ENCODE data around the gene FLAD1. TPM values are rescaled to one million over a fixed set of nuclear protein-coding genes. Genes with fewer than 3 reads are reported as not detected.

FLAD1 gene
- 10 to 100 TPM; 25.9 to 30.8 TPM for total RNA-seq
- long read RNA-seq, transcript FLAD1-203 (8 exons, 1,730 nt): major isoform, 17 of 30 reads
- long read RNA-seq, partial matches to known transcripts: 2 of 30 reads
- long read RNA-seq, other reads (novel, unspliced or antisense): 10 of 30 reads

DNA sequence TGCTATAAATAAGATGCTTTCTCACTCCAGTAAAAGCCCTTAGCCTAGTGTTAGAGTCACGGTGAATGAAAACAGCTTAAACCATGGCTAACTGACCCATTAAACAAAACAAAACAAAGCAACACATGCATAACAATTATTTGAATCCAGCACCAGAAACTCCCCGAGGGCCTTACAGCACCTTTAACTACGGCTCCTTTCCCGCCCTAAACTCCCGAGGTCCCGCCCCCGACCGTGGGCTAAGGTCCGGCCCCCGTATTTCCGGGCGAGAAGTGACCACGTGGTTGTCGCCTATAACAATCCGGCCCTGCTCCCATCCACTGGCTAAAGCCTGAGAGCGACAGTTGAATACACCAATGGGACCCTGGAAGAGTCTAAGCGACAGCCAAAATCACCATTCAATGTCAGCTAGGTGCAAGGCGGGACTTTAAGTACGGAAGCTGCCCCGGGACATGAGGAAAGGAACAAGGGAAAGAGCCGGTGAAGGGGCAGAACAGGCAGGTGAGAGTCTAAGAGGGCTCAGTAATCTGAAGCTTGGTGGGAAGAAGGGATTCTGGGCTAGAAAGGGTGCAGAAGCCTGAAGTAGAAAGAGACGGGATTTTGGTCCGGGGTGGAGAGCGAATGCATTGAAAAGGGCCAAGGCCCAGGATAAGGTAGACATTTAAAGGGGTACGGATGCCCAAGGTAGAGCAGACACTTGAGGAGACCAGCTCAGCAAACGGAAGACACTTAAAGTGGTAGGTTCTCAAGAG is at the start of gene FLAD1:
Gene FLAD1, plus strand, starts transcription at position 448 of the 752 bp plus-strand sequence. CDS start 351 bp downstream, outside the sequence.
- intact Hi-C loops (cut with DNase I): no loop called here
- ATAC-seq (peak; percentile 100), DNase-seq (peak; percentile 96)

DNA sequence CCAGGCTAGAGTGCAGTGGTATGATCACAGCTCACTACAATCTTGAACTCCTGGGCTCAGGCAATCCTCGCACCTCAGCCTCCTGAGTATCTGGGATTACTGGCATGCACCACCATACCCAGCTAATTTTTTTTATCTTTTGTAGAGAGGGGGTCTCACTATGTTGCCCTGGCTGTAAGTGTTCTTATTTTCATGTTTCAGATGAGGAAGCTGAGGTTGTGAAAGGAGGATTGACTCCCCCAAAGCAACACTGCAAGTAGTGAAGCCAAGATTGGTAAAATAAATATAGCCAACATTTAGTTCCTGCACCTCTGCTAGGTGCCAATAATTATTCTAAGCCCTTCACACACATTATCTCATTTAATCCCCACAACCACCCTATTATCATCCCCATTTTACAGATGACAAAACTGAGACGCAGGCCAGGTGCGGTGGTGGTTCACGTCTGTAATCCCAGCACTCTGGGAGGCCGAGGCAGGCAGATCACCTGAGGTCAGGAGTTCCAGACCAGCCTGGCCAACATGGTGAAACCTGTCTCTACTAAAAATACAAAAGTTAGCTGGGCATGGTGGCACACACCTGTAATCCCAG is 48.7 kb upstream of the FLAD1 start:
- no peak for ATAC-seq
- DNase-seq: no peak
- intact Hi-C loops (cut with DNase I): no loop called here

DNA sequence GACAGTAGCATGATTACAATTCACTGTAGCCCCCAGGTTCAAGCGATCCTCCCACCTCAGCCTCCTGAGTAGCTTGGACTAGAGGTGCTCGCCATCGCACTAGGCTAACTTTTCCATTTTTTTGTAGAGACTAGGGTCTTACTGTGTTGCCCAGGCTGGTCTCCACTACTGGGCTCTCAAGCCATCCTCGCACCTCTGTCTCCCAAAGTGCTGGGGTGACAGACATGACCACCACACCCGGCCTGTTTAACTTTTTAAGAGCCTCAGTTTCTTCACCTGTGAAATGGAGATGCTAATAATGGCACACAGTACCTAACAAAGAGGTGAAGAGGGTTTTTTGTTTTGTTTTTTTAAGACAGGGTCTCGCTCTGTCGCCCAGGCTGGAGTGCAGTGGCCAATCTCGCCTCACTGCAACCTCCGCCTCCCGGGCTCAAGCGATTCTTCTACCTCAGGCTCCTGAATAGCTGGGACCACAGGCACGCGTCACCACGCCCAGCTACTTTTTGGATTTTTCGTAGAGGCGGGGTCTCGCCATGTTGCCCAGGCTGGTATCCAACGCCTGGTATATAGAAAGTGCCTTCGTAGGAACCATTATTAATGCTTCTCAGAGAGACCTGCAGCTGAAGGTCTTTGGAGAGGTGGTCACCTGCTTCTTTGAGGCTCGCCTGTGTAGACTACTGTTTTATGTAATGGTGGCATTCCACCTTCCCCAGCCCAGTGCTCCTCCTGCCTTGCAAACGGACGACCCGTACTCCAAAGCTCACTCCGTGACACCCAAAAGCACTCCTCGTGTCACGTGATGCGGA is 47.2 kb upstream of the FLAD1 start:
- no peak for DNase-seq
- intact Hi-C loops (cut with DNase I): loop anchor here in 1 of 2 donors (2.0 kb wide), 1 partner anchor 23 kb away; no protein-coding TSS in a partner anchor
- no peak for ATAC-seq

DNA sequence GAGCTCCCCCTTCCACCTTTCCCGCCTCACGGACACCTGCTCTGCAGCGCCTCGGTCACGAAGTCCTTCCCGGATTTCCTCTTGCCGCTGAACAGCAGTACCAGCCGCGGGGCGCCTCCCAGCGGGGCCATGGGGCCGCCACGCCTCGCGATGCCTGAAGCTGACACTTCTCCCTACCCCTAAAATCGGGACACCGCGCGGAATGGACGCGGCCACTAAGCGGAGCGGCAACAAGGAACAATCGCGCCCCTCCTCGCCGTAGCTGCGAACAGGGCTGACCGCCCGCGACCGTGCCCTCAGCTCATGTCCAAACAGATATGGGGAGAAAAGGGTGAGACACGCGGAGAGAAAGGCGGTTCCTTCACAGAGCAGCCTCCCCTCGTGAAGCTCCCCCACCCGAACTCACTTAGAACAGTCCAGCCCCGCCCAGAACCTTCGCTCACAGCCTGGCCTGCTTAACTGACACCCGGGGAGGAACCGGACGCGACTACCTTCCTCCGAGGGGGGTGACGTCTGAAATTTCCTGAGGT is 46.5 kb upstream of the FLAD1 start, which contains the start of gene PMVK:
Gene PMVK, minus strand, starts transcription at position 165 of the 530 bp plus-strand sequence. Its CDS starts 34 bp downstream, at position 131.
- DNase-seq (peak; percentile 96), ATAC-seq (peak; percentile 94 to 97)
- intact Hi-C loops (cut with DNase I): loop anchor here in 1 of 2 donors (2.0 kb wide), 1 partner anchor 24 kb away; no protein-coding TSS in a partner anchor

DNA sequence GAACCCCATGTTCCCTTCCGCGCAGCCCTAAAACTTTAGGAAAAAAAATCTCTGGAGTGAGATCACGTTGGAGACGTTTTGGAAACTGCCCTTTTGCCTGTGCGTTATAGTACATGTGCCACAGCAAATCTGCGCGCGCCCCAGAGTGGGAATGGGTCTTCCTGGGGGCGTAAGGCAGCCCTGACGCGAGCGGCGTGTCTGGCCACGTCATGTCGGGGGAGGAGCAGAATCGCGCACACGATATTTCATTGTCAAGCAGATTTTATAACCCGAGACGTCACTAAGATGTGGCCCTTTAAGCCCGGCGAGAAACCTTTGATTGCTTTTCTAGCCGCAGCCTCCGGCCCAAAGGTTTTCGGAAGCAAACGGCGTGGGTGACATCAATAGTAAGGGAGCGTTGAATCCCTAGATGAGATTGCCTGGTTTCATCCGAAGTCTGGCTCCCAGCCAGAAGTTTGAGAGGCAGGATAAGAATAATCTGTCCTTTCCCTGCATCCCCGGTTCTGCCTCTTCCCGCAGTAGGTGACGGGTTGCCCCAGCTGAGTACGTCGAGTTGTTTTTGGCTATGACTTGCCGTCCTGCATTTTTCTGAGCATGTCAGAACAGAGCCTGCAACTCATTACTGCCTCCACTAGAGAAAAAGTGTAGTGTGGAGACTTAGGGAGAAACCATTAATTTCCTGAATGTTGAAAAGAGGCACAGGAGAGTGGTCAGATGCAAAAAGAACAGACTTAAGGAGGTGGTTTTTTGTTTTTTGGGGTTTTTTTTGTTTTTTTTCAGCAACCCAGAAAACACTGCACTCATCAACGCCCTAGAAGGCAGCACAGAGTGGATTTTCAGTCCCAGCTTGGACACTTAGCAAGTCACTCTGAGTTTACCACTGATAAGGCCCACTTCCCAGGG is 45.8 kb upstream of the FLAD1 start:
- ATAC-seq: peak; percentile 86 to 90
- intact Hi-C loops (cut with DNase I): loop anchor here in 1 of 2 donors (2.0 kb wide), 1 partner anchor 25 kb away; no protein-coding TSS in a partner anchor

DNA sequence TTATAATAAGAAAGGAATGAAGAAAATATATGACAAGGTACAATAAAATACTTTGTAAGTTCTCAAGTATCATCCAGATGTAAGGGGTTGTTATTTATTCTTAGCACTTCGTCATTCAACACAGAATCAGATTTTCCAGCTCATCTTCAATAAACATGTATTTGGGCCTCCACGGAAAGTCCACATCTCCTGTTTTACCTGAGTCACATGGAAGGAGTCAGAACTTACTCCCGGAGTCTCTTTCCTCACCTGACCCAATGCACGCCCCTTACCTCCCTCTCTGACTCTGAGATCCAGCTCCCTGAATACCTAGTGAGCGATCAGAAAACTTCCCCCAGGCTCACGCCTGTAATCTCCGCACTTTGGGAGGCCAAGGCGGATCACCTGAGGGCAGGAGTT is 45.2 kb upstream of the FLAD1 start:
- DNase-seq (no peak), ATAC-seq (no peak)
- intact Hi-C loops (cut with DNase I): loop anchor here in 1 of 2 donors (2.0 kb wide), 1 partner anchor 25 kb away; no protein-coding TSS in a partner anchor

More for the DNA sequence above, 45.8 kb upstream of the FLAD1 start:
- DNase-seq: peak; percentile 93

DNA sequence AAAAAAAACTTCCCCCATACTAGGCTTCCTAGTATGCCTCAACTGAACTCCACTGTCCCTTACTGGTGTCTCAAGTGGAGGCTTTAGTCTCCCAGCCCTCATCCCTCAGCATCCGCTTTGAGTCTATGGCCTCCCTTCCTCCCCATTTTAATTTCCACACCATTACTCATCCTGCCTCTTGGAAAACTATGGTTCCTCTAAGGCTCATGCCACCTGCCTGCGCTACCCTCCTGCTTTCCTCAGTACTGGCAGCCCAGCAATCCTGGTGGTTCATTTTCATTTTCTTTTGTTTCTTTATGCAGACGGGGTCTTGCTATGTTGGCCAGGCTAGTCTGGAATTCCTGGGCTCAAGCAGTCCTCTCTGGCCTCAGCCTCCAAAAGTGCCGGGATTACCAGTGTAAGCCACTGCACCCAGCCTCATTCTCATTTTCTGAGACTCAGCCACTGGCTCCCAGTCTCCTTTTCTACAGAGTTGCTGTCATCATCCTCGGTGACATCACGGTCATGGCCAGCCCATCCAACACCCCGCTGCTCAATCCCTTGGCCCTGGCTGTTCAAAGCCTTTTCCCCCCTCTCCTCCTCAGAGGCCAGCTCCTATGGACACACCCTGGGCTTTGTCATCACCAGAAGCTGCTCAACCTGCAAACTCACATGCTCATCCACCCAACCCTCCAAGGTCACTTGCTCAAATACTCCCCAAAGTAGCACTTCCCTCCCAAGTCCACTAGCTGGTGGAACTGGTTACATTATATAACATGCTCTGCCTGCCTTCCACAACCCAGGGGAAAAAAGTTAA is 44.3 kb upstream of the FLAD1 start:
- DNase-seq (no peak), ATAC-seq (no peak)
- intact Hi-C loops (cut with DNase I): no loop called here

DNA sequence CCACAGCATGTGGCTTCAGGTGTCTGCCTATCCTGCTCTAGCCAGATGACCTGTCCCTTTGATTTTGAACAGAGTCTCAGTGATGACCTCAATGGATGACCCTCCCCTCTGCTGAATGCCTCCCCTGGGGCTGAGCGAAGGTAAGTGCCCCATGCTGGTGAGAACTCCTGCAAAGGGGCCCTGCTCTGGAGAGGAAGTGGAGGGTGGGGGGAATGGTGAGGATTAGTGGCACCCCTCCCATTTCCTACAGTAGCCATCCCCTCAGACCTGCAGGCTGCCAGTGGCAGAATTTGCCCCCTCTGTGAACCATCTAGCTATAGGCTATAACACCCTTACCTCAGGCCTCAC is 43.0 kb upstream of the FLAD1 start:
- ATAC-seq: no peak
- intact Hi-C loops (cut with DNase I): no loop called here
- DNase-seq: no peak

DNA sequence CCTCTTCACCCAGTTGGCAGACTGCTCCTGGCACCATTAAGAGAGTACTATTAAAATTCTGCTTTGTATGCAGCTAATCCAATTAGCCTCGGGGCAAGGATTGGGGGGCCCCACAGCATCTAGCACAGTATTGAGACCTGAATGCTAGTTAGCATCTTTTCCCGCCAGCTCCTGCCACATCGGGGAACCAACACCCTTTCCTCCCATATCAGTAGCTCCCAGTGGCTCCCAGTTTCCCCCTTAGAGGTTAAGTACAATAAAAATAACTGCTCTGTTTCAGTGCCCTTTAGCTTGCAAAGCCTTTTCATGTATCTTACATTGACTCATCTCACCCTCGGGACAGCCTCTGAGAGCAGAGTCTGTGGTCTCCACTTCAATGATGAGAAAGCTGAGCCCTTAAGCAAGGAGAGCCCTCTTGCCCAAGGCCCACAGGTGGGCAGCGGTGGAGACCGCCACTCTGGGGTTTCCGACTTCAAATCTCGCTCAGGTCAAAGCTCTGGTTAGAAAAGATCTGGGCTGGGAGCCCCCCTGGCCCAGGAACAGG is 42.4 kb upstream of the FLAD1 start:
- intact Hi-C loops (cut with DNase I): no loop called here
- DNase-seq (no peak), ATAC-seq (no peak)

DNA sequence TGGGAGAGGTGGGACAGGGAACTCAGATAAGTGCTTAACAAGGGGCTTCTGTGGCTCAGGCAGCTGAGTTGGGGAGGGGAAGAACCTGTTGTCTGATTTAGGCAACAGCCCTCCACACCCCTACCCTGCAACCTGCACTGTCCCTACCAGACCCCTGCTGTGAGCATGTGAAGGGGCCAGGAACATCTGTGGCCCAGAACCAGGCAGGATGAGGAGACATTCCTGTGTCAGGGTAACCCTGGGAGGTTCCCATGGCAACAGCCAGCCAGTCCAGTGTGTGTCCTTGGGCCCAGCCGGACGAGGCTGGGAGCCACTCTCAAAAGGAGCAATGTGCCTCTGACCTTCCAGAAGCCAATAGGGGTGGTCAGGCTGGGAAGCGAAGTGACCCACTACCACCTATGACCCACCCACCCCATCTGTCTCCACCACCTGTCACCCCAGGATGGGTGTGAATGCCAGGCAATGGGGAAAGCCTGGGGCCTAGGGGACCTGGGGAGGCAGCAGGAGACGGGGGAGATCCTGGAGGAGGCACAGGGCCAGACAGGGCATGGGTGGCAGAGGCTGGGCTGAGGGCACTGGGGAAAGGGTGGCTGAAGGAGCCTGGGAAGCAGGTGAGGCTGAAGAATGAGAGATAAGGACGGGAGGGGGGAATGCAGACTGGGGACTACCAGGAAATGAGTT is 41.7 kb upstream of the FLAD1 start:
- peak; percentile 29 for DNase-seq
- intact Hi-C loops (cut with DNase I): no loop called here
- no peak for ATAC-seq

DNA sequence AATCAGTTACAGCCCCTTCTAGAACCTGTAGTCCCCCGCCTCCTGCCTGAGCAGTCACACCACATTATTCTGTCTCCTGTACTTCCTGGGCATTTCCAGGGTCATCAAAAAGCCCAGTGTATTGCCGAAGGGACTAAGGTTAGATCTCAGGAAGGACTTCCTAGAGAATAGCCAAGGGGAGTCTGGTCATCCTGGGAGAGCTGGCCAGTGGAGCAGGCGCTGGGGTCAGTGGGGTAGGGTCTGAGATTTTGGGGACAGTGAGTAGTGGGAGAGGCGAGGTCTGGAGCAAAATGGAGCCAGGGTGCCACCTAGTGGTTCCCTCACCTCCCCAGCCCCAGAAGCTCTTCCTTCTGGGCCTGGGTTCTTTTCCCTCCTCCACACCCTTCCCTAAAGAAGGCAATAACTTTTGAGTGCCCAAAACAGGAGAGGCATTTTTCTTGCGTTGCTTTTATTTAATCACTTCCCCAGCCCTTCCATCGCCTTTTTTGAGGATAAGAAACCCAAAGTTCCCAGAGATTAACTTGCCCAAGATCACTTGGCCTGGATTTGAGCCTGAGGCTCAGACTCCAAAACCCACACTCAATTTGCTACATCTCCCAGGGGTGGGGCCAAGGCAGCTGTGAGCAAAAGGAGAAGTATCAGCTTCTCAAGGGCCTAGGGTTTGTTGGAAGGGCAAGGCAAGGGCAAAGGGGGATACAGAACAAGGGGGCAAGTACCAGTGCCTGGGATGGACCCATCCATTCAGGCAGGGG is 39.3 kb upstream of the FLAD1 start:
- intact Hi-C loops (cut with DNase I): loop anchor here in 1 of 2 donors (2.0 kb wide), 1 partner anchor 37 kb away; no protein-coding TSS in a partner anchor
- peak; percentile 32 for DNase-seq
- ATAC-seq: peak; percentile 43 to 50

DNA sequence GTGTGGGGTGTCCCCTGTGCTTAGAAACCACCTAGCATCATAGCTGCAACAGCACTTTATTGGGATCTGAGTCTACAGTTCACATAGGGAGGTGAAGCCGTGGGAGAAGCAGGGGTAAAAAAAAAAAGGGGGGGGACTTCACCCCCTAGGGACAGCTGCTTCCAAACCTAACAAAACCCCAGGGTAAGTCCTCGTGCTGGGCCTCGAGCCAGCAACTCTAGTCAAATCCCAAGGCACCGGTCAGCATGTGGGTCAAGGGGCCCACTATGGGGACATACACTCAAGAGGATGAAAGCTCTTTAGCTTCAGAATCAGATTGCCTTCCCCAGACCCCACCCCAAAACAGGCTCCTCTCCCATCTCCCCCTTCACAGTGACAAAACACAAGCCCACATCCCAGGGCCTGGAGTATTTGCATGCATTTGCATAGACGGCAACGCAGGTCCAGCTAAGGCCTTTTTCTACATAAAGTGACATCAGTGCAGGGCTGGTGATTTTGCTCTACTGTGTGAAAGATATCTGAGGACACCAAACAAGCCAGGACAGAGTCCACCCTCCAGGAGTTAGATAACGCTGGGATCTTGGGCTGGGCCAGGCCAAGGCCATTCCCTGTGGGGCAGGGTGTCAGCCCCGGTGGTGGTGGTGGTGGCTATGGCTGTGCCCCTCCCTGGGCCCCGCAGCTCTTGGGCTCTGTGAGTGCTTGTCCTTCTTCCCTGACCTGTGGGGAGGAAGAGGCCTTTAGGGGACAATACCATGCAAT is 38.6 kb upstream of the FLAD1 start:
- DNase-seq (no peak), ATAC-seq (peak in 1 of 2 donors; percentile 20)
- intact Hi-C loops (cut with DNase I): loop anchor here in 1 of 2 donors (2.0 kb wide), 1 partner anchor 38 kb away; no protein-coding TSS in a partner anchor

DNA sequence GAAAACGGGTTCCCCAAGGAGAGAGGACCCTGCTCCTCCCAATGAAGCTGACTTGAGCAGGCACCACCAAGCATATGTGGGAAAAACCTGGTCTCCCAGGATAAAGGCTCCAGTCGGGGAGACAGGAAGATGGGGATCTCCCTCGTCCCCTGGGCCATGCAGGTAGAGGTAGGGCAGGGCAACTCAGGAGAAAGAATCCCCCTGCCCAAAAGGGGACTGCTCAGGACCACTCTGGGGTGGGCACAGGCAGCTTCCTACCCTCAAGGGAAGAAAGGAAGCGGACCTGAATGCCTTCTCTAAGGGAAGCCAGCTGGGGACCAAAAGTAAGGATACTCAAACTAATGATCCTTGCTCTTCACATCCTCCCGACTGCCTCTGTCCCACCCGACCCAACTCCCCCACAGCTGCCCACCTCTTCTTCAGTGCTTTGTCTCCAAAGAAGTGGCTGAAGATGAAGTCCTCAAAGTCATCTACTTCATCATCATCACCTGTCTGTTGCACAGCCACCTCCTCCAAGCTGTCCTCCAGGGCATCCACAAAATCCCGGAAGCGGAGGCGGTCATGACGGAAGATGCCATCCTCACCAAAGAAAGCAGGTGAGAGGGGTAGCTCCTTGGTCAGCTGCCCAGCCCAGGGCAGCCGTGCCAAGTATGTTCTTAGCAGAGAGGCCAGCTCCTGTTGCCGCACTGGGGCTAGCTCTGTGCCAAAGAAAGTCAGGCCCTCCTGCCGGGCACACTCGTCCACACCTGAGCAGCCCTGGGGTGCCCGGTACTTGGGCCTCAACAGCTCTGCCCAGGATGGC is 37.8 kb upstream of the FLAD1 start:
- intact Hi-C loops (cut with DNase I): loop anchor here in 1 of 2 donors (2.0 kb wide), 1 partner anchor 39 kb away; no protein-coding TSS in a partner anchor
- no peak for ATAC-seq
- no peak for DNase-seq
